Activated CD8-positive, alpha-beta memory T cell treated with anti-CD3 and anti-CD28 coated beads, Interleukin-2, amount 50 U/mL, for 1 hour (primary cell): ENCODE results near the gene ABCC1.

Source experiments
- DNase-seq: peaks from one replicate; pipeline ENCODE4 v3.0.0-alpha.2; 2020; ENCODE audit errors: extremely low read depth

Gene ABCC1

DNA sequence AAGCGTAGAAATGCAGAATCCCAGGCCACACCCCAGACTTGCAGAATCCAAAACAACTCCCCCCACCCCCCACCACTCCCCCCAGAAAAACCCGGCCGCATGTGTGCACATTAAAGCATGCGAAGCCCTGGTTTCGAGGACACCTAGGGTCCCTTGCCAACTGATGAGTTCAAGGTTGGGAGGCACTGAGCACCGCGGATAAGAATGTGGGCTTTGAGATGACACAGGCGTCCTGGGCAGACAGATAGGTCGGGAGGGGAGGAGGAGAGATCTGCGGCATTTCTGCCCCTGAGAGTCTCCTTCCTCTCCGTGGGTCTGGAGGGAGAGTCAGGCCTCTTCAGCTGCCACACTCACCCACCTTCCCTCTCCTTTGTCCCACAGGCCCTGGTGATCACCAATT, 98.3 kb downstream of the ABCC1 start:
- DNase-seq, result no peak

DNA sequence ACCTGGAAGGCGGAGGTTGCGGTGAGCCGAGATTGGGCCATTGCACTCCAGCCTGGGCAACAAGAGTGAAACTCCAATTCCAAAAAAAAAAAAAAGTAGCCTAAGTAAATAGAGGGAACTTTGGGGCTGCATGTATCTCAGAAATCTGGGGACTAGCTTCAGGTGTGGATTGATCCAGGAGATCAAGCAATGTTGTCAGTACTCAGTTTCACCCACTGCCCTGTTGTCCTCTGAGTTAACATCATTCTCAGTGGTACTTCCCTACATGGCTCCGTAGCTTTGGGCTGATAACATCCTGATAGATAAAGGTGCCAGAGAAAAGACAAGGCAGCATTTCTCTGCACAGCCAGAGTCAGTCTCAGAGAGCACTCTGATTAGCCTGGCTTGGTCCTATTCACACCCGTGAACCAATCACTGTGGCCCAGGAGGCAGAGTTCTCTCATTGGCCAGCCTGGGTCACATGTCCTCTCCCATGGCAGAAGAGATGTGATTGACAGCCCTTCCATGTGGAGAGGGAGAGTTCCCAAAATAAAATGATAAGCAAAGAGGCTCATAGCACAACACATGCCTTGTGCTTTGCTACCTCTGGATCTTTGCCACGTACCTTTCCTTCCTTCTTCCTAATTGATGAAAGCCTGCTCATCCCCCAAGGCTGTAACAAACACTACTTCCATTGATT, 99.6 kb downstream of the ABCC1 start:
- no peak for DNase-seq

DNA sequence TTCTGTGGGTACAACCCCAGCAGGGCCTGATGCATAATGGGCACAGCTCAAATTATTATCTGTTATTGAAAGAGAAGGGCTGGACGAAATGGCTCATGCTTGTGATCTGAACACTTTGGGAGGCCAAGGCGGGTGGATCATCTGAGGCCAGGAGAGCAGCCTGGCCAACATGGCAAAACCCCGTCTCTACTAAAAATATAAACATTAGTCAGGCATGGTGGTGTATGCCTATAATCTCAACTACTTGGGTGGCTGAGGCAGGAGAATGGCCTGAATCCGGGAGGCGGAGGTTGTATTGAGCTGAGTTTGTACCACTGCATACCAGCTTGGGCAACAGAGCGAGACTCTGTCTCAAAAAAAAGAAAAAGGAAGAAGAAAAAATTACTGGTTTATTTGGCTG, 100.7 kb downstream of the ABCC1 start:
- DNase-seq, result no peak

DNA sequence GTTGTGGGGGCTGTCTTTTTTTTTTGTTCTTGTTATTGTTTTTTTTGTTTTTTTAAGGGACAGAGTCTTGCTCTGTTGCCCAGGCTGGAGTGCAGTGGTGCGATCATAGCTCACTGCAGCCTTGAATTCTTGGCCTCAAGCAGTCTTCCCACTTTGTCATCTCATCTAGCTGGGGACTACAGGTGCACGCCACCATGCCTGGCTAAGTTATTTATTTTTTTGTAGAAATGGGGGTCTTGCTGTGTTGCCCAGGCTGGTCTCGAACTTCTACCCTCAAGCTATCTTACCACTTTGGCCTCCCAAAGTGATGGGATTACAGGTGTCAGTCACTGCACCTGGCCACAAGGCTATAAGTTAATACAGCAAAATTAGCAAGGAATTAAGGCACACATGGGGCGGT, 101.7 kb downstream of the ABCC1 start:
- DNase-seq, result no peak

DNA sequence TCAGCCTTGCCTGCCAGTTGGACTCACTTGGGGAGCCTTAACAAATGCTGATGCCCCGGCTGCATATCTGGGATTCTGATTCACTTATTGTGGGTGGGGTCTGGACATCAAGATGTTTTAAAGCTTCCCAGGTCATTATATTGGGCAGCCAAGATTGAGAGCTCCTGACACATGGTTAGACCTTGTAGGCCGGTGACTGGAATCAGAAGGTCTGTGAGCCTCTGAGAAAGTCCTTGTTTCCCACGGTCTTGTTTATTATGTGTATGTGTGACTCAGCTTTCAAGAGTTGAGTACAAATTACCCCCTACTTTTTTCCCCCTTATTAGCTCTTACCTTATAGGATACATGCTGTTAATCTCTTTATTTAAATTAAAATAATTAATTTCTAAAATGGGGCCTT, 103.5 kb downstream of the ABCC1 start:
- DNase-seq, result no peak

DNA sequence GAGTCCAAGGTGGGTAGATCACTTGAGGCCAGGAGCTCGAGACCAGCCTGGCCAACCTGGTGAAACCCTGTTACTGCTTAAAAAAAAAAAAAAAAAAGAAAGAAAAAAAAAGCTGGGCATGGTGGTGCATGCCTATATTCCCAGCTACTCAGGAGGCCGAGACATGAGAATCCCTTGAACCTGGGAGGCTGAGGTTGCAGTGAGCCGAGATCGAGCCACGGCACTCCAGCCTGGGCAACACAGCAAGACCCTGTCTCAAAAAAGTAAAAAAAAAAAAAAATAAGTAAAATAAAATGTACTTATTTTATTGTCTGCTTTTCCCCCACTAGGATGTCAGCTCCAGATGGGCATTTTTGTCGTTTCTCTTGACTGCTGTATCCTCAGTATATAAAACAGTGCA, 107.7 kb downstream of the ABCC1 start:
- no peak for DNase-seq

DNA sequence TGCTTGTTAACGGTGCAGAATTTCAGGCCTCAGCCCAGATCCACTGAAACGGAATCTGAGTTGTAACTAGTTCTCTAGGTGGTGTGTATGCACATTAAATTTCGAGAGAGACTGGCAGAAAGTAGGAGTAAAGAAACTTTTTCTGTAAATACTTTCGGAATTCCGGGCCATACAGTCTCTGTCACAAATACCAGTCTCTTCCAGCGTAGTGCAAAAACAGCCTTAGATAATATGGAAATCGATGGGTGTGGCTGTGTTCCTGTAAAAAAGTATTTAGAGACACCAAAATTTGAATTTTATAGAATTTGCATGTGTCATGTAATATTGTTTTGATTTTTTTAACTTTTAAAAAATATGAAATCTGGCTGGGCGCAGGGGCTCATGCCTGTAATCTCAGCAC, 109.7 kb downstream of the ABCC1 start:
- no peak for DNase-seq

DNA sequence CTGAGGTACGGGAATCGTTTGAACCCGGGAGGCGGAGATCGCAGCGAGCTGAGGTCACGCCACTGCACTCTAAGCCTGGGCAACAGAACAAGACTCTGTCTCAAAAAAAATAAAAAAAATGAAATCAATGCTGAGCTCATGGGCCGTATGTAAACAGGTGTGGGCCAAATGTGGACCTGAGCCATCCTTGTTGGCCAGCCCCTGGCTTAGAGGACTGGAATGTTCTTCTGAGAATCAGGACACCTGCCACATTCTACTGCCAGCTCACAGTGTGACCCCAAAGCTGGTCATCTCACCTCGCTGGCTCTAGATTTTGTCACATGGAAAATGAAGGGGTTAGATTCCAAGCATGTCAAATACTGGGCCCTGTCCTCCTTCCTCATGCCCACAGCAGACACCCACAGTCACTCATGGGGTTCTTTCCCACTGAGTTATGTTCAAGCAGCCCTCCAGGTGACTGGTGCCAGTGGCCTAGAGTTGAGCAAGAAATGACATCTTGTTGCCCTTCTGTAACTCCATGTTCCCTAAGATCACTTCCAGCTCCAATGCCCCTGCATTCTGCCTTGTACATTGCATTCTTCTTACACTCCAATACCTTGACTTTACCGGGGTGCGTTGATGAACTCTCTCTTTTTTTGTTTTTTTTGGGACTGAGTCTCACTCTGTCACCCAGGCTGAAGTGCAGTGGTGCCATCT, 110.6 kb downstream of the ABCC1 start:
- DNase-seq, result no peak

DNA sequence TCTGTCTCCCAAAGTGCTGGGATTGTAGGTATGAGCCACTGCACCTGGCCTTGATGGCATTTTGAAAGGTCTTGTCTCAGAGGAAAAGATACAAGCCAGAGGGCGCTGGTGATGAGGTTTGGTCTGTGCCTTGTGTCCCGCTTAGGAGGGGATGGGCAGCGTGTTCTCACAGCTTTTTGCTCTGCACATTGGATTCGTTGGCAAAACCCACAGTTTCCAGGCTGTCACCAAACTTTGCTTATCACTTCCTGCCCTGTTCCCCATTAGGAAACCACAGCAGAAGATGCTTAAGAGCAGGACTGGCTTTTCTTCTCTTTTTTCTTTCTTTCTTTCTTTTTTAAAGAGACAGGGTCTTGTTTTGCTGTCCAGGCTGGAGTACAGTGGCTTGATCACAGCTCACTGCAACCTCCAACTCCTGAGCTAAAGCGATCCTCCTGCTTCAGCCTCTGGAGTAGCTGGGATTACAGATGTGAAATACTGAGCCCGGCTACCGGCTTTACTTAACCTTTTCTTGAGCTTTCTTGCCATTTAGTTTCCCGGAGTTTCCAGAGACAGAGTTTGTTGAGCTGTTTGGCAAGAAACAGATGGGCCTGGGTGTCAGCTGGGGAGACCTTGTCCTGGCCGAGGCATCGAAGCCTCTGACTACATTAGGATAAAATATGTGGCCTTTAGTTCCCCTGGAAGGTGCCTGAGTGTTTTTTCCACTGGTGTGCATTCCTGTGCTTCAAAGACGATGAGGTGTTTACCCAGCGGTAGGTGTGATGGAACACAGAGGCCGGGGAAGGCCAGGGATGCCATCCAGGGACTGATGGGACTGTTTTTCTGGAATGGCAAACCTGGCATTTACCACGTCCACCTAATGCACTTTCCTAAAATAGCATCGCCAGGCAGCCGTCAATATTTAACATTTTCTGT, 112.9 kb downstream of the ABCC1 start:
- no peak for DNase-seq

DNA sequence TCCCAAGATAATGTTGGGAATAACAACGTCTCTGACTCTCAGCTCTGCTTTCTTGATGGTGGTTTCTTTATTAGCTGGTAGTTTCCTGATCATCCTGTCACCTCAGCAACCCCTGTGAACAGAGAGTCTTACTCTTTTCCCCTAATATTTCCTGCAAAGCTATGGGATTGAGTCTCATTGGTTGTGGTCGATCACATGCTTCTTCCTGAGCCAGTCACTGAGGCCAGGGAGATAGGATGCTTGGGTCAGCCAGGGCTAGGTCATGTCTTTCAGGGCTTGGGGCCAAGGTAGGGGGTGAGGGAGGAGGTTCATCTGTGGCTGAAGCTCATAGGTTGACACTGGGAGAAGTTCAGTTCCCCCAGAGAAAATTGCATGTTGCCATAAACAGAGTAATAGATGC, 114.3 kb downstream of the ABCC1 start:
- no peak for DNase-seq

DNA sequence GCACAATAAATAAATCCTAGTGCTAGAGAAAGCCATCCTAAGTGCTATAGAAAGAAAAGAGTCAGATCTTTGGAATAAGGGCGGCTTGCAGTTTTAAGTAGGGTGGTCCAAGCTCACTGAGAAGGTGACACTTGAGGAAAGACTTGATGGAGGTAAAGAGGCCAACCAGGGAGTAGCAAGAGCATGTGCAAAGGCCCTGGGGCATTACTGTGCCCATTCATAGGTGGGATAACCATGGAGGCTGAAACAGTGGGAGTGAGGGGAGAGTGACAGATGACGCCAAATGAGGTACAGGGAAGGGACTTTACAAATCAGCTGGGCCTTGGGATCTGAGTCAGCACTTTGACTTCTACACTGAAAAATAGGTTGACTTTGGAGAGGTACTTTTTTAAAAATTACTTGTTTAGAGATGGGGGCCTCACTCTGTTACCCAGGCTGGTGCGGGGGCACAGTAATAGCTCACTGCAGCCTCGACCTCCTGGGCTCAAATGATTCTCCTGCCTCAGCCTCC, 115.5 kb downstream of the ABCC1 start:
- no peak for DNase-seq

DNA sequence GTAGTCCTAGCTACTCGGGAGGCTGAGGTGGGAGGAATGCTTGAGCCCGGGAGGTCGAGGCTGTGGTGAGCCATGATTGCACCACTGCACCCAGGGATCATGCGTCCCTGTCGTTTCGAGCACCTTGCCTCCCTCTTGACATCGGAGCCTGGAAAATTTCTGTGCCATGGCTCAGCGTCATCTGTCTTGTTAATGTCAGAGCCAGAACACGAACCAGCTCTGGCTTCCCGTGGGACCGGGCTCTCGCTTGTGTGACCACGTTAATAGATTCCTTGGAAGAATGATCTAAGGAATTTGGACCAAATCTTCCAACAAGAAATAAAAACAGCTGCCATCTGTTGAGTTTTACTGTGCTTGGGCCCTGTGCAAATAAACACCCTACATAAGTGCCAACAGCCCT, 117.7 kb downstream of the ABCC1 start:
- DNase-seq, result no peak

DNA sequence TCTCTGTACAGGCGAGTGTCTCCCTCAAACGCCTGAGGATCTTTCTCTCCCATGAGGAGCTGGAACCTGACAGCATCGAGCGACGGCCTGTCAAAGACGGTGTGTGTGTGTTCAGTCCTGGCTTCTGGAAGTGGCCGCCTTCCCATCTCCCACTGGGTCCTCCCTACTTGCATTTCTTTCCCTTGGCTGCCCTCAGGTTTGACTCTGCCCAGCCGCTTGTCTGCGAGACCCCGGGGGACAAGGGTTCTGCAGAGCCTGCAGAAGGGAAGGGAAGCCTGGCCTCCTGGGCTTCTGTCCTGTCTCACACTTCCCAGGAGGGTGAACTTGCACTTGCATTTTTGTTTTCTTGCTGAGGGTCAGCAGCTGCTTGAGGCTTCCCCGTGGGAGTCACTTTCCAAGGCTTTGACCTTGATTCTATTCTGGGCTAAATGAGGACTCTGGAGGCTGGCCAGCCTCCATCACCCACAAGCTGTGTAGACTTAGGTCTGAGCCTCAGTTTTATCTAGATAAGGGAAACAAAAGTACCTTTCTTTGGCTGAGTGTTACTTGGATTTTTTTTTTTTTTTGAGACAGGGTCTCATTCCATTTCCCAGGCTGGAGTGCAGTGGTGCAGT, 122.3 kb downstream of the ABCC1 start:
- no peak for DNase-seq

DNA sequence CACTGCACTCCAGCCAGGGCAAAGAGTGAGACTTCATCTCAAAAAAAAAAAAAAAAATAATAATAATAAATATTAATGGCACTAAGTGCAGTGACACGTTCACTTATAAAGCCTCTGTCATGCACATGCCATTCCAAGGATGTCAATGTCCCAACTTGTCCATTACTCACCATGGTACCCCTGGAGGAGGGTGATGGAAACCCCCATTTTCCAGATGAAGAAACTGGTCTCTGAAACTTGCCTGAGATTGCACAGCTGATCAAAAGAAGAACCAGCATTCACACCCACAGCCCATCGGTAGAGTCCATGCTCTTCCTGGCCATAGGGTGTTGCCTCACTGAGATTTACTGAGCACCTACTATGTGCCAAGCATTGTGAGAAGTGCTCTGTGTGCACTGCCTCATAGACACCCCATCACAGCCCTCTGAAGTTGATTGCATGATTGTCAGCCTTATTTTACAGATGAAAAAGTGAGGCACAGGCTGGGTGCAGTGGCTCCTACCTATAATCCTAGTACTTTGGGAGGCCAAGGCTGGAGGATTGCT, 123.7 kb downstream of the ABCC1 start:
- DNase-seq, result no peak

DNA sequence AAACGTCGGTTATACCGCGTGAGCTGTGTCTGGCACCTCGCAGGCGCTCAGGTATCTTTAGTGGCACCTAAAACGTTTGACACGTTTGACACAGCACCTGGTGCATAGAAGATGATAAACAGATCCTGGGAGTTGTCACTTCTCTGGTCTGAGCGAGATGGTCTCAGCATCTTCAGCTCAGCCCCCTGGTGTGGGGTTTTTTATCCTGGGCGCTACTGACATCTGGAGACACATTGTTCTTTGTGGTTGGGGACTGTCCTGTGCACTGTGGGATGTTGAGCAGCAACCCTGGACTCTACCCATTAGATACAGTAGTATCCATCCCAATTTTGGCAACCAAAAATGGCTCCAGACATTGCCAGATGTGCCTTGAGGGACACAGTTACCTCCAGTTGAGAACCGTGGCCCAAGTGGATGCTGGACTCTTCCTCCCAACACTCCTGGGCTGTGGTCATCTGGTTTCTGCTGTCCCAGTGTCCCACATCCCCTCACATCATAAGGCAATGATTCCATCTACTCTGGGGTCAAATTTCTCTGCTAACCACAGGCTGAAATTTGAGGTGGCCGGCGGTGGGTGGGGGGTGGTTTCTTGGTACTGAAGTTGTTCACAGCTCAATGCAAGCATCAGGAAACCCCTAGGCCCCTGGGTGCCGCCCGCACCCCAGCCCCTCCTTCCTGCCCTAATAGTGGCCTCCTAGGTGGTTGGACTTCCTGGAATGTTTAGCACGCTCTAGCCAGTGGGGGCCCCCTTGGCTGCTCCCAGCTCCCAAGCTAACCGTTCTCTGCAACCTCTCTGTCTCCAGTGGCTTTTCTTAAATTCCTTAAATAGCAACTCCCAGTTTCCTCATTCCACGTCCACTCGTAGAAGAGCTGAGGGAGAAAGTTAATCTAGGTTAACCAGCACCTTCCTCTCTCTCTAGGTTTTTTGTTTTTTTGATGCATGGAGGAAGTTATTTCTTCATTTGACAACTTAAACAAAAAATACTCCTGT, 124.8 kb downstream of the ABCC1 start:
- DNase-seq, result no peak

DNA sequence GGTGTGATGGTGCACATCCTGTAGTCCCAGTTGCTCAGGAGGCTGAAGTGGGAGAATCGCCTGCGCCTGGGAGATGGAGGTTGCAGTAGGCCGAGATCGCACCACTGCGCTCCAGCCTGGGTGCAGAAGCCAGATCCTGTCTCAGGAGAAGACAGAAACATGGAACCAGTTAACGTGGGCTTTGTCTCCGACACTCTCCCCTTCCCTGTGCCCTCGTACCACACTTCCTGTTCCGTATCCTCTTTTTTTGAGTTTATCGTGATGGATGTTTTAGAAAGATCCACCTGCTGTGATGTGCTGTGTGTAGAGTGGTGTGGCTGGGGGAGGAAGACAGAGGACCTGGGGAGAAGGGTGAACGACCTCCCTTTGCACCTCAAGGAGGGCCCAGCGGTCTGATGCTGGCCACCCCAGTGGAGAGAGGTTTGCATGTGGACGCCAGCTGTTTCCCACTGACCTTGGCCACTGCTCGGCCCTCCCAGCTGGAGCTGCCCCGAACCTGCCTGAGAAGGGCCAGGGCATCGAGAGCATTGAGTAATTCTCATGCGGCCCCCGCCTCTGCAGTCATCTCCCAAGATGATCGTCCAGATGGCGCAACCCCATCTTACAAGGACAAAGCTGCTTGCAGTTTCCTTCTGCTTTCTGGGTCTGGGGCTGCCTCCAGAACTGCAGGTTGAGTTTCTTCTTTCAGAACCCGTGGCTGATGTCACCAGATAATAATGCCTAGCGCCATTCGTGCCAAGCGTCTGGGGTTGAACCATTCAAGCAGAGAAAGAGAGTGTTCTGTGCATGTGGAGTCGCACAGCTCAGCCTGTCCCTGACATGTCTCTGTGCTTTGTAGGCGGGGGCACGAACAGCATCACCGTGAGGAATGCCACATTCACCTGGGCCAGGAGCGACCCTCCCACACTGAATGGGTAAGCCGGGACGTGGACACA, 126.3 kb downstream of the ABCC1 start:
- no peak for DNase-seq

DNA sequence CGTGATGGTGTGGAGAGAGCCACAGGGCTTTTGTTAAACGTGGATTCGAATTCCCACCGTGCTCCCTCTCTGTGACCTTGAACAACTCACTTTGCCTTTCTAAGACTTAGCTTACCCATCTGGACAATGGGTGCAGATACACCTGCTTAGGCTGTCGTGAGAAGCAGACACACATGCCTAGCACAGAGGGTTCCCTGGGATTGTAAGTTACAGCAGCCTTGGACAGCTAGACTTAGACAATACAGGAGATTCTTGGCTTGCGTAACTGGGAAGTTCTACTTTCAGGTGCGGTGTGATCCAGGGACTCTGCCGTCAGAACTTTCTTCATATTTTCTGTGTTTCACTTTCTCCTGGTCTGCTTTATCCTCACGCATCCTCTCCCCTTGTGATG, 127.0 kb downstream of the ABCC1 start:
- no peak for DNase-seq

DNA sequence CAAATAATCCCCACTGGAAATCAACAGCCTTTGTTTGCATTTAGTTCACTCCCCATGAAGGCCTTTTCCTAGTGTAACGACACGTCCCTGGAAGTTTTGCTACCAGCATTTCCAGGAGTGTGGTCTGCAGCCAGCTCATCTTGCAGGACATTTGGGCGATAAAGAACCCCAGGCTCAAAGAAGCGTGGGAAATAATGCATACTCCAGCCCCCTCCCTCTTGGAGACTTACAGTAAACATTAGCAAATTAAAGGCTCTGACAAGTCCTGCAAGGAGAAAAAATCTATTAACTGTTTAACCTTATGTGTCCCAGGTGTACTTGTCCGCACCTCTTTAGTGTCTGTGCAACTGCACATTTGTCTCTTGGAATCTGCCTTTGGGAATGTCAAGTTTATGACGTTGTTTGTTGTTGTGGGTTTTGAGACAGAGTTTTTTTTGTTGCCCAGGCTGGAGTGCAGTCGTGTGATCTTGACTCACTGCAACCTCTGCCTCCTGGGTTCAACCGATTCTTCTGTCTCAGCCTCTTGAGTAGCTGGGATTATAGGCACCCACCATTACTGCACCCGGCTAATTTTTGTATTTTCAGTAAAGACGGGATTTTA, 131.1 kb downstream of the ABCC1 start:
- no peak for DNase-seq

DNA sequence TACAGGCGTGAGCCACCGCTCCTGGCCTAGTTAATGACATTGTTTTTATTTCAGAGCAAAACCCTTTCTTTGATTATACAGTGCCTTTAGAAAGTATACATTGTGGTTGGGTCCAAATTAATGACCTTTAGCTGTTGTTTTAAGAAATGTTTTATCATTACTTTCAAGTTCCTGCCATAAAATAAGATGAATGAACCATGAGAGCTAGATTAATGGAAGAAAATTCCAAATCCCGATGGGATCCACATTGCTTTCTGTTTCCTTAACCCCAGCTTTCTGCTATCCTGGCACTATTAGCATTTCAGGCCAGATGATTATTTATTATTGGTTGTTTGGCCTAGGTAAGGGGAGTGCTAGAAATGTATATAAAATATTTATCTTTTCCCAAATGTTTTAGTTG, 131.7 kb downstream of the ABCC1 start:
- no peak for DNase-seq
